Endometrial microvascular endothelial cells (primary cell): ENCODE data around the gene FBXO34. TPM values are rescaled to one million over a fixed set of nuclear protein-coding genes. Genes with fewer than 3 reads are reported as not detected.
"Not testable (repeated sequence)": the region's sequence is repeated elsewhere in the genome, so short reads cannot be mapped to it uniquely, and the experiment has no call there.

Experiments used
- in situ Hi-C: cut with HindIII; loops from 2 replicates; pipeline ENCODE4 v1.10.0; 2017; ENCODE audit warnings: low sequenced_read_pairs, low pct_unique_long_range_greater_than_20kb; ENCODE audit errors: inconsistent ontology term
- total RNA-seq: library from RNA; depleted of rRNA; stranded (reverse); fragments of >200 nt; gene quantifications from one replicate; pipeline ENCODE4 v1.2.3, GENCODE V29; 2015; ENCODE audit errors: inconsistent ontology term

Gene FBXO34
- total RNA-seq, 1 donor from 2014 or later = 16.5 TPM

DNA sequence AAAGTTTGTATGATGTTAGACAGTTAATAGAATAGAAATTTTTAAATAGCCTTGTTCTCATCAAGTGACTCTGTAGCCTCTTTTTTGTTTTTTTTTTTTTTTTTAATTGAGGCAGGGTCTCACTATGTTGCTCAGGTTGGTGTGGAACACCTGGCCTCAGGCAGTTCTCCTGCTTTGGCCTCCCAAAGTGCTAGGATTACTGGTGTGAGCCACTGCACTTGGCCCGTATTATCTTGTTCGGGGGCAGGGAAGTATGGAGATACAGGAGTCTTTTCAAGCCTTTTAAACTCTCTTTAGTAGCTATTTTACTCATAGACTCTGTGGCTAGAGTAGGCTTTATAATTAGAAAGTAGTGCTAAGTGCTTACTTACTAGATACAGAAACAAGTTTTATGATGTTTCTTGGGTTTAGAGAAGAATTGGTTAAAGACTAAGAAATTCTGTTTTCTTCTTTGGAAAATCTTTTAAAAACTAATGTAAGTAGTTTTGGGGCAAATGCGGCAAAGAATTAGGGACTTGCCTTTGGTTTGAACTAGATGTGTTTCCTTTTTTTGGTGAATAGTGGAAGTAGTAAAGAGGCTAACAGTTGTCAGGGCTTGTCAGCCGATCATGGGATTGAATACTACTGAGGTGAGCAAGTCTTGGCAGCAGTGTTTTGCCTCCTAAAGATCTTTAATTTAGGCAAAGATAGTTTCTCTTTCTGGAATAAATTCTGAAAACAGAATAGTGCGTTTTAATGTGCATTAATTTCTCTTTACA is 31.3 kb downstream of the FBXO34 start:
- in situ Hi-C loops = no loop called here

- in situ Hi-C loops = no loop called here
These were observed 31.9 kb downstream of the FBXO34 start for GRCh38 chr14:55303125-55303499.

DNA sequence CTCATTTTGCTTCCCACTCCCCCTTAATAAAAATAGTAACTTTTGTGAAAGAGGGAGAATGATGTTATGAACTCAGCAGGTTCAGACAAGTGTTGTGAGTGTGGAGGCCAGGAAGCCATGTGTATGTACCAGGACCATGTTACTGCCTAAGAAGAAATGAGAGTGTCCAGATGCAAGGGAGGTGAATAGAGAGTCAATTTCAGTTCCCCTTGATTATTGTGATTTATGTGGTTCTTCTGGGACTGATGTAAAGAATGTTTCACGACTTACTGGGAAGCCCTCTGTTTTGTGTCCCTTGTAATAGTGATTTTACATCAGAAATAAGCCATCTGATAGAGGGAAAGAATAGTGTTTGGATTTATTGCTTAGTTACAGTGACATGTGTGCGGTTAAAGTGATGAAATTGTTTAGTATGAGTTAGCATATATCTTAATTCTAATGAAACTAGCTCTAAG is 32.5 kb downstream of the FBXO34 start:
- in situ Hi-C loops = no loop called here

DNA sequence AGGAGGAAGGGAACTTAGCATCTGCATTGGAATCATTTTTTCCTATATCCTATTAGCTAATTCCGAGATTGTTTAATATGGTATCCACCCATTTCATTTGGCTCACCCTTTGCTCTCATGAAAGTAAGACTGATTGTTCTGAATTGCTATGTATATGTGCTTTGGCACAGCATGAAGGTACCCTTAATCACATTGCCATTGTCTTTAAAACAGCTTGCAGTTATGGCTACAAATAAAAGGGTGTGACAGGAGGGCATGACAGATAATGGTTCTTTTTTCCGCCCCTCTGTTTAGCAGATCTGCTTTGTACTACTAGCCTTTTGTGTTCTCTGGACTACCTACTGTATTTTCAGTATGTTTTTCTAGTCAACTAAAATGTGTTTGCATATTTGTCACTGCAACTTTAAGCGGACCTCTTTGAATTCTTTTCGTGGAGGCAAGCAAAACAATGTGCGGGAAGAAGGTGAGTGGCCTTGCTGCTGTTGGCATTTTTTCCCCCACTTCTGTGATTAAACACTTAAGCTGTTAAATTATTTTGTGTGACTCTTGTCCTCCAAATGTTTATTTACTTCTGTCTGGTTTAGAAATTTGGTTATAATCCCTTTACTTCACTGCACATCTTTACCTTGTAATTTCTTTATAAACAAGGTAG is 35.8 kb downstream of the FBXO34 start:
- in situ Hi-C loops = no loop called here

- in situ Hi-C loops = no loop called here
These were observed 37.9 kb downstream of the FBXO34 start for GRCh38 chr14:55309154-55309553.

DNA sequence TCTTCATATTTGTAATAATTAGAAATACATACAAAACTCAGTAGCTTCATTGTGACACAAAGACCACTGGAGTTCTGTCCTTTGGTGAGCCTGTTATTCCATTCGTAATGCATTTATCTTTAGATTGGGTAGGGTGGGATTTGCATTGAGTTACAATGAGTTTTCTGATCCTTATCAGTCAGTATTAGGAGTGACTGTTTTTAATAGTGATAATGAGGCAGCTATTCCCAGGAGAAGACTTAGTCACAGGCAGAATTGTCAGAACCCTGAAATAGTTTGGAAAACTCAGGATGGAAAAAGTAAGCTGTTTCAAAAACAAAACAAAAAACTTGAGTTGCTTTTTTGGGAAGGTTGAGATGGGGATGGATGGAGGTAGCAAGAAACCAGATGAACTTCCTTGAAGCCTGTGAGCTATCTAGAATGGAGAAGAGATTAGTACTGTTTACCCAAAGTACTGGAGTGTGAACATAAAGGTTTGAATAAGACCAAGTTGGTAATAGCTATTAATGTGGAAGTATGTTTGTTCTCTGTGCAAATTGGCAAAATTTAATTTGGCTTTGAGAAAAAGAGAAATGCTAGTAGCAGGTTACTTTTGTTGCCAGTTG is 38.6 kb downstream of the FBXO34 start:
- in situ Hi-C loops = no loop called here

DNA sequence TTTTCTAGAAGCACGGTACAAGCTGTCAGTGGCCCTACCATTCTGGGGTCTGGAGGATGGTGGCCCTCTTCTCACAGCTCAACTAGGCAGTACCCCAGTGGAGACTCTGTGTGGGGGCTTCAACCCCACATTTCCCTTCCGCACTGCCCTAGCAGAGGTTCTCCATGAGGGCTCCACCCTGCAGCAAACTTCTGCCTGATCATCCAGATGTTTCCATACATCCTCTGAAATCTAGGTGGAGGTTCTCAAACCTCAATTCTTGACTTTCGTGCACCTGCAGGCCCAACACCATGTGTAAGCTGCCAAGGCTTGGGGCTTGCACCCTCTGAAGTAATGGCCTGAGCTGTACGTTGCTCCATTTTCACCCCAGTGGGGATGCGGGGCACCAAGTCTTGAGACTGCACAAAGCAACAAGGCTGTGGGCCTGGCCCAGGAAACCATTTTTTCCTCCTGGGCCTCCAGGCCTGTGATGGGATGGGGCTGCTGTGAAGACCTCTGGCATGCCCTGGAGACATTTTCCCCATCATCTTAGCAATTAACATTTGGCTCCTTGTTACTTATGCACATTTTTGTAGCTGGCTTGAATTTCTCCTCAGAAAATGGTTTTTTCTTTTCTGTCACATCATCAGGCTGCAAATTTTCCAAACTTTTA is 41.3 kb downstream of the FBXO34 start:
- in situ Hi-C loops = not testable (repeated sequence)

GRCh38 chr14:55313480-55313879 is 42.3 kb downstream of the FBXO34 start:
- in situ Hi-C loops = no loop called here

DNA sequence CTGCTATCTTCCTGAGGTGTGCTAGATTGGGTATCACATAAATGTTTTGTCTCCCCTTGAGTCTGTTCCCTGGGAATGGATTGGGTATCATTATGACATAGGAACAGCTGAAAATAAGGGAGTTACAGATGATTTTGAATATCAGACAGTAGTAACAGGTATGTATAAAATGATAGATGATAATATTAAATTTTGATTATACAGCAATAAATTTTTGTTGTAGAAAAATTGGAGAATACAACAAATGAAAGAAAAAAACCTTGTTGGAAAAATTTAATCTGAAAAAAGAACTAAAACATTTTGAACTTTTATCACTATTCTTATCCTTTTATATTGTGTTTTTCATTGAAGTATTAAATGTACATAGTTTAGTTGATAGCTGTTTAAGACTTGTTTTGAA is 43.2 kb downstream of the FBXO34 start:
- in situ Hi-C loops = no loop called here

DNA sequence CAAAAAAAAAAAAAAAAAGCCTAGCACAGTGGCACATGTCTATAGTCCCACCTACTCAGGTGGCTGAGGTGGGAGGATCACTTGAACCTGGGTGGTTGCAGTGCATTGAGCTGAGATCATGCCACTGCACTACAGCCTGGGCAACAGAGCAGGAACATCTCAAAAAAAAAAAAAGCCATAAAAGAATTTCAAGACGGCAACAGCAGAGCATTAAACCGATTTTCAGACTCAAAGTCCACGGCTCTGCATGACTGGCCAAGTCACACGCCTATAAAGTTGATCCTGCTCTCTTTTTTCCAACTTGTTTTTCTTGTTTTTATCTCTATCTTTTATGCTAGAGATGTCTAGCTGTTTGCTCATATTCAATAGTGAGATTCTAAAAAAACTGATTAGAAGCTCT is 45.3 kb downstream of the FBXO34 start:
- in situ Hi-C loops = no loop called here

GRCh38 chr14:55317542-55318306 is 46.5 kb downstream of the FBXO34 start:
- in situ Hi-C loops = no loop called here

- in situ Hi-C loops = no loop called here
These were observed 47.5 kb downstream of the FBXO34 start for GRCh38 chr14:55318694-55319093.

DNA sequence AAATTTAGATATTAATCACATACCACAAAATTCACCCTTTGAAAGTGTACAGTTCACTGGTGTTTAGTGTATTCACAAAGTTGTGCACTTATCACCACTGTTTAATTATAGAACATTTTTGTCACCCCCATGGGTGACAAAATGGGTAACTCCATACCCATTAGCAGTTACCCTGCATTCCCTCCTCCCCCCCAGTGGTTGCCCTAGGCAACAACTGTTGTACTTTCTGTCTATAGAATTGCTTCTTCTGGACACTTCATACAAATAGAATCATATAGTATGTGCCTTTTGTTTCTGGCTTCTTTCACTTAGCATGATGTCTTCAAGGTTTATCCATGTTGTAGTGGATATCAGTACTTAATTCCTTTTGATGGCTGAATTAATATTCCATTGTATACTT is 52.7 kb downstream of the FBXO34 start:
- in situ Hi-C loops = no loop called here

GRCh38 chr14:55324812-55325211 is 53.6 kb downstream of the FBXO34 start:
- in situ Hi-C loops = no loop called here

DNA sequence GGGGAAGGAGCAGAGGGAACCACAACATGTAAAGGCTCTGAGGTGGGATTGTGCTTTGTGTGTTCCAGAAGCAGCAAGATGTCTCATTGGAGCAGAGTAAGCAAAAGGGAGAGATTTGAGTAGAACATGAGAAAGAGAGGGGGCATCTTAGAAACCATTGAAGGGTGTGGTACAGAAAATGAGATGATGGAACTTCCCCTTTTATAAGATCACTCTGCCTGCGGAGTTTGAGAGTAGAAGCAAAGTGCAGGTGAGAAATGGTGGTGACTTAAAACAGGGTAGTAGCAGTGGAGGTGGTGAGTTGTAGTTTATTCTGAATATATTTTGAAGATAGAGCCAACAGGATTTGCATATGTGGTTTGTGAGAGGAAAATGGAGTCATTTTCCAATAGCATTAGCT is 56.0 kb downstream of the FBXO34 start:
- in situ Hi-C loops = no loop called here

GRCh38 chr14:55328317-55328716 is 57.1 kb downstream of the FBXO34 start:
- in situ Hi-C loops = no loop called here

- in situ Hi-C loops = no loop called here
These were observed 58.9 kb downstream of the FBXO34 start for GRCh38 chr14:55329999-55330710.
